HL-60 (cell line): ENCODE measurements around the gene MARCO.

Experiments
- DNase-seq, 2 experiments: peaks; one replicate each; pipeline ENCODE4 v3.0.0-alpha.2; 2010 to 2020; ENCODE audit warnings: low read depth in 1 of 2, low spot score in 1 of 2
- H3K27ac ChIP-seq: fragments of 250-450 bp; sonication (Bioruptor Pico); replicated peaks from 2 replicates; pipeline ENCODE4 v1.5.1; 2020; ENCODE audit warnings: mild to moderate bottlenecking, moderate library complexity
- H3K27me3 ChIP-seq: fragments of 250-450 bp; sonication (Bioruptor Pico); 2 replicates; pipeline ENCODE4 v1.5.1; 2021; ENCODE audit warnings: mild to moderate bottlenecking, moderate library complexity; ENCODE audit not compliant: insufficient read depth, poor library complexity, severe bottlenecking
- H3K4me3 ChIP-seq: replicated peaks from 2 replicates; pipeline ENCODE4 v1.5.1; 2011; ENCODE audit warnings: mild to moderate bottlenecking, control low read depth, low read length; ENCODE audit not compliant: insufficient read depth
- GABPA ChIP-seq: IDR thresholded peaks from 2 replicates; pipeline ENCODE4 v1.6.1; 2012; ENCODE audit warnings: low read depth
- POLR2AphosphoS5 ChIP-seq: IDR thresholded peaks from 2 replicates; pipeline ENCODE4 v1.6.1; 2012; ENCODE audit warnings: low read depth
- SPI1 ChIP-seq: IDR thresholded peaks from 2 replicates; pipeline ENCODE4 v1.6.1; 2012; ENCODE audit warnings: low read depth, mild to moderate bottlenecking, borderline replicate concordance
- TF ChIP-seq, protein P1 (sequence below): IDR thresholded peaks from 2 replicates; pipeline ENCODE4 v1.6.1; 2012; ENCODE audit warnings: low read depth; ENCODE audit not compliant: insufficient replicate concordance
- TF ChIP-seq, protein P2 (sequence below): IDR thresholded peaks from one replicate; pipeline ENCODE4 v1.5.1; 2011; ENCODE audit warnings: low read length, control low read depth, inconsistent platforms; ENCODE audit not compliant: insufficient read depth

The MARCO gene

DNA sequence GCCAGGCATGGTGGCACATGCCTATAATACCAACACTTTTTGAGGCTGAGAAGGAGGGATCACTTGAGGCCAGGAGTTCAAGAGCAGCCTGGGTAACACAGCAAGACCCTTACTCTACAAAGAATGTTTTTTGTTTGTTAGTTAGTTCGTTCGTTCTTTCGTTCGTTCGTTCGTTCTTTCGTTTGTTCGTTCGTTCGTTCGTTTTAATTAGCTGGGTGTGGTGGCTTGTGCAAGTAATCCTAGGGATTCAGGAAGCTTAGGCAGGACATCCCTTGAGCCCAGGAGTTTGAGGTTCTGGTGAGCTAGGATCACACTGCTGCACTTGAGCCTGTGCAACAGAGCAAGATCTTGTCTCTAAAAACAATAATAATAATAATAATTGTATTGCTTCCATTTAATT lies 98.7 kb downstream of the MARCO start:
- H3K4me3 ChIP-seq = no peak overlapping the region
- TF ChIP-seq, protein P1, sequence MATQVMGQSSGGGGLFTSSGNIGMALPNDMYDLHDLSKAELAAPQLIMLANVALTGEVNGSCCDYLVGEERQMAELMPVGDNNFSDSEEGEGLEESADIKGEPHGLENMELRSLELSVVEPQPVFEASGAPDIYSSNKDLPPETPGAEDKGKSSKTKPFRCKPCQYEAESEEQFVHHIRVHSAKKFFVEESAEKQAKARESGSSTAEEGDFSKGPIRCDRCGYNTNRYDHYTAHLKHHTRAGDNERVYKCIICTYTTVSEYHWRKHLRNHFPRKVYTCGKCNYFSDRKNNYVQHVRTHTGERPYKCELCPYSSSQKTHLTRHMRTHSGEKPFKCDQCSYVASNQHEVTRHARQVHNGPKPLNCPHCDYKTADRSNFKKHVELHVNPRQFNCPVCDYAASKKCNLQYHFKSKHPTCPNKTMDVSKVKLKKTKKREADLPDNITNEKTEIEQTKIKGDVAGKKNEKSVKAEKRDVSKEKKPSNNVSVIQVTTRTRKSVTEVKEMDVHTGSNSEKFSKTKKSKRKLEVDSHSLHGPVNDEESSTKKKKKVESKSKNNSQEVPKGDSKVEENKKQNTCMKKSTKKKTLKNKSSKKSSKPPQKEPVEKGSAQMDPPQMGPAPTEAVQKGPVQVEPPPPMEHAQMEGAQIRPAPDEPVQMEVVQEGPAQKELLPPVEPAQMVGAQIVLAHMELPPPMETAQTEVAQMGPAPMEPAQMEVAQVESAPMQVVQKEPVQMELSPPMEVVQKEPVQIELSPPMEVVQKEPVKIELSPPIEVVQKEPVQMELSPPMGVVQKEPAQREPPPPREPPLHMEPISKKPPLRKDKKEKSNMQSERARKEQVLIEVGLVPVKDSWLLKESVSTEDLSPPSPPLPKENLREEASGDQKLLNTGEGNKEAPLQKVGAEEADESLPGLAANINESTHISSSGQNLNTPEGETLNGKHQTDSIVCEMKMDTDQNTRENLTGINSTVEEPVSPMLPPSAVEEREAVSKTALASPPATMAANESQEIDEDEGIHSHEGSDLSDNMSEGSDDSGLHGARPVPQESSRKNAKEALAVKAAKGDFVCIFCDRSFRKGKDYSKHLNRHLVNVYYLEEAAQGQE = no peak
- TF ChIP-seq GABPA (no peak), SPI1 (no peak), POLR2AphosphoS5 (no peak)
- TF ChIP-seq, protein P2, sequence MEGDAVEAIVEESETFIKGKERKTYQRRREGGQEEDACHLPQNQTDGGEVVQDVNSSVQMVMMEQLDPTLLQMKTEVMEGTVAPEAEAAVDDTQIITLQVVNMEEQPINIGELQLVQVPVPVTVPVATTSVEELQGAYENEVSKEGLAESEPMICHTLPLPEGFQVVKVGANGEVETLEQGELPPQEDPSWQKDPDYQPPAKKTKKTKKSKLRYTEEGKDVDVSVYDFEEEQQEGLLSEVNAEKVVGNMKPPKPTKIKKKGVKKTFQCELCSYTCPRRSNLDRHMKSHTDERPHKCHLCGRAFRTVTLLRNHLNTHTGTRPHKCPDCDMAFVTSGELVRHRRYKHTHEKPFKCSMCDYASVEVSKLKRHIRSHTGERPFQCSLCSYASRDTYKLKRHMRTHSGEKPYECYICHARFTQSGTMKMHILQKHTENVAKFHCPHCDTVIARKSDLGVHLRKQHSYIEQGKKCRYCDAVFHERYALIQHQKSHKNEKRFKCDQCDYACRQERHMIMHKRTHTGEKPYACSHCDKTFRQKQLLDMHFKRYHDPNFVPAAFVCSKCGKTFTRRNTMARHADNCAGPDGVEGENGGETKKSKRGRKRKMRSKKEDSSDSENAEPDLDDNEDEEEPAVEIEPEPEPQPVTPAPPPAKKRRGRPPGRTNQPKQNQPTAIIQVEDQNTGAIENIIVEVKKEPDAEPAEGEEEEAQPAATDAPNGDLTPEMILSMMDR = no peak
- no peak overlapping the region for H3K27ac ChIP-seq
- DNase-seq = no peak
- peaks cover 6% of the 10 kb centered on the region for H3K27me3 ChIP-seq
